Gastroesophageal sphincter (tissue), 4 donors: ENCODE results near the gene GRIK2. TPM values are rescaled to one million over a fixed set of nuclear protein-coding genes. Genes with fewer than 3 reads are reported as not detected.
"Not testable (repeated sequence)": the region's sequence is repeated elsewhere in the genome, so short reads cannot be mapped to it uniquely, and the experiment has no call there.

Source experiments
- ATAC-seq: fragments of 150-250 bp; one replicate; pipeline ENCODE4 v1.9.1; 2016; ENCODE audit warnings: mild to moderate bottlenecking, moderate library complexity
- H3K27ac ChIP-seq, 4 donors: fragments of 200-600 bp; sonication (generic) in 3 of 4; 1 replicate in 3 of 4; 2 replicates in 1 of 4; pipeline ENCODE4 v1.5.1; 2016 to 2019
- H3K27me3 ChIP-seq: fragments of 200-600 bp; sonication (generic); one replicate; pipeline ENCODE4 v1.5.1; 2019
- H3K36me3 ChIP-seq, 2 donors: fragments of 200-600 bp; sonication (generic); one replicate each; pipeline ENCODE4 v1.5.1; 2019; ENCODE audit warnings: control low read depth in 1 of 2
- H3K4me1 ChIP-seq, 3 donors: fragments of 200-600 bp; sonication (generic); 1 replicate in 2 of 3; 2 replicates in 1 of 3; pipeline ENCODE4 v1.5.1; 2016 to 2019; ENCODE audit warnings: control low read depth in 2 of 3
- H3K4me3 ChIP-seq, 2 donors: fragments of 200-600 bp; sonication (generic); one replicate each; pipeline ENCODE4 v1.5.1; 2019; ENCODE audit warnings: mild to moderate bottlenecking in 1 of 2, moderate library complexity in 1 of 2
- H3K9me3 ChIP-seq, 3 donors: fragments of 200-600 bp; sonication (generic); one replicate each; pipeline ENCODE4 v1.5.1; 2017 to 2019; ENCODE audit warnings: control low read depth in 2 of 3
- CTCF ChIP-seq, 4 experiments: fragments of 200-600 bp in 2 of 4; fragments of 450-650 bp in 2 of 4; sonication (generic) in 1 of 4; IDR thresholded peaks; one replicate each; pipeline ENCODE4 v1.5.1; 2017 to 2019; ENCODE audit warnings: antibody characterized with exemption in 4 of 4, mild to moderate bottlenecking in 2 of 4, moderate library complexity in 2 of 4
- EP300 ChIP-seq: sonication (generic); formaldehyde crosslinking; IDR thresholded peaks from one replicate; pipeline ENCODE4 v1.6.1; 2017; ENCODE audit warnings: antibody characterized with exemption, mild to moderate bottlenecking
- POLR2A ChIP-seq, 2 donors: fragments of 450-650 bp; IDR thresholded peaks; one replicate each; pipeline ENCODE4 v1.6.1; 2017; ENCODE audit warnings: antibody characterized with exemption in 2 of 2, mild to moderate bottlenecking in 2 of 2, moderate library complexity in 1 of 2
- POLR2AphosphoS5 ChIP-seq: sonication (generic); formaldehyde crosslinking; IDR thresholded peaks from one replicate; pipeline ENCODE4 v1.6.1; 2017; ENCODE audit warnings: antibody characterized with exemption
- WGBS, 2 donors: methylation state at CpG; one replicate each; pipeline ENCODE4 v1.1.5; 2018; ENCODE audit warnings: low coverage in 1 of 2; 5-methylcytosine and 5-hydroxymethylcytosine counted together
- total RNA-seq, 4 donors: library from RNA; depleted of rRNA; stranded (reverse); fragments of >200 nt; gene quantifications; one replicate each; pipeline ENCODE4 v1.1.0, GENCODE V29; 2016

The GRIK2 gene
- total RNA-seq, 4 donors from 2014 or later = 0.82 to 2.2 (median 1.0) TPM

- Histone ChIP-seq H3K27ac (no peak overlapping the region), H3K4me3 (no peak overlapping the region), H3K9me3 (no peaks in the 10 kb centered on the region), H3K27me3 (no peaks in the 10 kb centered on the region), H3K4me1 (no peaks in the 10 kb centered on the region), H3K36me3 (no peaks in the 10 kb centered on the region)
- TF ChIP-seq CTCF (IDR thresholded peaks at IDR 0.05) (no peak), EP300 (no peak), POLR2AphosphoS5 (no peak), POLR2A (IDR thresholded peaks at IDR 0.05) (no peak)
- ATAC-seq = no peak
- 30 to 45% methylated on average over 4 of the region's 4 CpGs for WGBS, 2 donors
Observed at GRCh38 chr6:101352316-101352715, 41.2 kb upstream of the GRIK2 start.

GRCh38 chr6:101365181-101365580 lies 28.3 kb upstream of the GRIK2 start:
- H3K27ac ChIP-seq = no peak overlapping the region
- 61 to 87% methylated on average over 4 of the region's 4 CpGs for WGBS, 2 donors
- ATAC-seq = no peak

GRCh38 chr6:101379926-101380325 lies 13.6 kb upstream of the GRIK2 start:
- 20 to 65% methylated on average over 1 to 2 of the region's 2 CpGs for WGBS, 2 donors
- Histone ChIP-seq H3K27ac (no peak overlapping the region), H3K36me3 (no peaks in the 10 kb centered on the region), H3K27me3 (no peaks in the 10 kb centered on the region), H3K4me3 (no peak overlapping the region), H3K9me3 (no peaks in the 10 kb centered on the region), H3K4me1 (no peaks in the 10 kb centered on the region)
- TF ChIP-seq EP300 (no peak), CTCF (IDR thresholded peaks at IDR 0.05) (no peak)
- ATAC-seq = no peak

More at GRCh38 chr6:101365181-101365580, 28.3 kb upstream of the GRIK2 start:
- no peaks in the 10 kb centered on the region for H3K9me3 ChIP-seq
- H3K27me3 ChIP-seq = no peaks in the 10 kb centered on the region
- no peaks in the 10 kb centered on the region for H3K4me1 ChIP-seq
- no peak overlapping the region for H3K4me3 ChIP-seq
- H3K36me3 ChIP-seq = no peaks in the 10 kb centered on the region
- TF ChIP-seq CTCF (IDR thresholded peaks at IDR 0.05) (no peak), POLR2AphosphoS5 (no peak), EP300 (no peak), POLR2A (IDR thresholded peaks at IDR 0.05) (no peak)

DNA sequence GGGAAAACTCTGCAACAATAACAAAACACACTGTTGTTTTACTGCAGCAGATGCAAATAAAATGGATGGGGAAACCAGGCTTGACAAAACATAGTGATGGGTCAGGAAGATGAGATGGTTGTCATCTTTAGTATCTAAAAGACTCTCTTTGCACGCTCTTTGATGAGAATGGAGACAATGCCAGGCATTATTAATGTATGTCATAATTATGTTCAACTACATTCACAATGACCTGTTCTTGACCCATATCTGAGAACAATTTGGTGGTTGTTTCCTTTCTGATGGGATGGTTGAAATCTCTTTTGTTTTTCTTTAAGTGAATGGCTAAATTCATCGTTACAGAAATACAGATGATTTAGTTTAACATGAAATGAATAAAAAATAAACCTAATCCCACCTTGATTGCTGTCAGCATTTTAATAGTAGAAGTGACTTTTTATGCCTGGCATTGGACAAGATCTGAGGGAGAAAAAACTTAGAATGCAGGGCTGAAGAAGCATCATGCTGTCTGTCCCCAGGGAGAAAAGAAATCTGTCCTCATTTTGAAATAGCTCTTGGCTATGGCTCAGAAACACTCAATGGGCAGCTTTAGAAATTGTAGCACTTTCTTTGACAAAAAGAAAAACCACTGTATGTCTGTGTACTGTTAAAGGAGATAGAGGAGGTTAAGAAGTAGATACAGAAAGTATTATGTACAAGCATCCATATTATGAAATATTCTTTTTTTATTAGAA lies 12.4 kb upstream of the GRIK2 start:
- ATAC-seq = no peak
- H3K27ac ChIP-seq = no peak overlapping the region
- no peak for TF ChIP-seq EP300
- TF ChIP-seq POLR2A (IDR thresholded peaks at IDR 0.05) = no peak
- no peak for TF ChIP-seq POLR2AphosphoS5
- TF ChIP-seq CTCF (IDR thresholded peaks at IDR 0.05) = no peak
- H3K27me3 ChIP-seq = no peaks in the 10 kb centered on the region
- no peaks in the 10 kb centered on the region for H3K9me3 ChIP-seq
- H3K4me3 ChIP-seq = no peak overlapping the region
- 76 to 95% methylated on average over 2 of the region's 2 CpGs for WGBS, 2 donors
- H3K4me1 ChIP-seq = no peaks in the 10 kb centered on the region
- no peaks in the 10 kb centered on the region for H3K36me3 ChIP-seq

GRCh38 chr6:101383747-101384146 lies 9.8 kb upstream of the GRIK2 start:
- H3K4me3 ChIP-seq, H3K27ac ChIP-seq, ATAC-seq, H3K27me3 ChIP-seq, H3K4me1 ChIP-seq, H3K9me3 ChIP-seq, H3K36me3 ChIP-seq: not testable (repeated sequence)
- 92 to 100% methylated on average over 3 to 5 of the region's 5 CpGs for WGBS, 2 donors
